GM18505 (cell line): Measurements from ENCODE around the gene SMARCB1.
A peak's percentile ranks its signal among the peaks of the same experiment; 100 is the strongest.

Source experiments
- ATAC-seq: cut with Tn5 transposase; IDR thresholded peaks from one replicate; pipeline ENCODE4 v1.9.1; 2021; ENCODE audit not compliant: unreplicated experiment
- POLR2A ChIP-seq: IDR thresholded peaks from 4 replicates; pipeline ENCODE4 v1.6.1; 2011; ENCODE audit warnings: borderline replicate concordance; ENCODE audit not compliant: insufficient read depth, insufficient read length; ENCODE audit errors: extremely low read depth

The SMARCB1 gene

DNA sequence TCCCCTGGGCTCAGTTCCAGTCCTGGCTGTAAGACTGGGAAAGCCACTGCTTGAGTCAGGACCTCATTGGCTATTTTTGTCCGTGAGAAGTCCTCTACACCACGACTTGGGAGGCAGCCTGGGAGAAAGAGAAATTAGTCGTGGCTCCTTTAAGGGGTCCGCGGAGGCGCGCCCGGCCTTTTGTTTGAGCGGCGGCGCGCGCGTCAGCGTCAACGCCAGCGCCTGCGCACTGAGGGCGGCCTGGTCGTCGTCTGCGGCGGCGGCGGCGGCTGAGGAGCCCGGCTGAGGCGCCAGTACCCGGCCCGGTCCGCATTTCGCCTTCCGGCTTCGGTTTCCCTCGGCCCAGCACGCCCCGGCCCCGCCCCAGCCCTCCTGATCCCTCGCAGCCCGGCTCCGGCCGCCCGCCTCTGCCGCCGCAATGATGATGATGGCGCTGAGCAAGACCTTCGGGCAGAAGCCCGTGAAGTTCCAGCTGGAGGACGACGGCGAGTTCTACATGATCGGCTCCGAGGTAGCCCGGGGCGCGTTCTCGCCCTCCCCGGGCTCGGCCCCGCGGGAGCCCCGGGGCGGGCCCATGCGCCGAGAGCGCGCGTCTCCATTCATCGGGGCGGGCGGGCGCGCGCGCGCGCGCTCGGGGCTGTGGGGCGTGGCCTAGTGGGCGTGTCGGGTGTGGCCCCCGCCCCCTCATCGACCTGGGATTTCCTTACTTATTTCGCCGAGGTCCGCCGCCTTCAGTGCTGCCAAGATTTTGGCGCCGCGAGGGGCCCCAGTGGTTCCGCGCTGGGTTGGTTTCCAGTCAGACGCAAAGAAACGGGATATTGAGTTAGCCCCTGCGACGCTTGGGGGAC lies at the start of gene SMARCB1:
Gene SMARCB1, plus strand, starts transcription at position 215 of the 848 bp plus-strand sequence. Its CDS starts 204 bp downstream, at position 419.
- TF ChIP-seq POLR2A: peak; percentile 70
- ATAC-seq: peak; percentile 67

DNA sequence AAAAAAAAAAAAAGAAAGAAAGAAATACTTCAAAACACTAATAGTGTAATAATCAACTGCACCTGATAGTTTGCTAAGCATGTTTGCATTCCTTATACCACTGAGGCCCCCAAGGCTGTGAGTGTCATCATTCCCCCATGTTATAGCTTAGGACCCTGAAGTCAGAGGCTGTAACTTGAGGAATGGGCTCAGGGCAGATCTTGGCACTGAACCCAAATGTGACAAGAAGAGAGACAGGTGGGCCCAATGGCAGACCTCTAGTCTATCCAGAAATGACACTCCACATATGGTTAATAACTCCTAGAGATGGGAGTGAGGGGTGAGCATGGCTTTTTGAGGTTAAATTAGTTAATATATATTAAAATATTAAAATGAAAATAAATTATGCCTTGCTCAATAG lies 49.1 kb upstream of the SMARCB1 start:
- no peak for ATAC-seq

DNA sequence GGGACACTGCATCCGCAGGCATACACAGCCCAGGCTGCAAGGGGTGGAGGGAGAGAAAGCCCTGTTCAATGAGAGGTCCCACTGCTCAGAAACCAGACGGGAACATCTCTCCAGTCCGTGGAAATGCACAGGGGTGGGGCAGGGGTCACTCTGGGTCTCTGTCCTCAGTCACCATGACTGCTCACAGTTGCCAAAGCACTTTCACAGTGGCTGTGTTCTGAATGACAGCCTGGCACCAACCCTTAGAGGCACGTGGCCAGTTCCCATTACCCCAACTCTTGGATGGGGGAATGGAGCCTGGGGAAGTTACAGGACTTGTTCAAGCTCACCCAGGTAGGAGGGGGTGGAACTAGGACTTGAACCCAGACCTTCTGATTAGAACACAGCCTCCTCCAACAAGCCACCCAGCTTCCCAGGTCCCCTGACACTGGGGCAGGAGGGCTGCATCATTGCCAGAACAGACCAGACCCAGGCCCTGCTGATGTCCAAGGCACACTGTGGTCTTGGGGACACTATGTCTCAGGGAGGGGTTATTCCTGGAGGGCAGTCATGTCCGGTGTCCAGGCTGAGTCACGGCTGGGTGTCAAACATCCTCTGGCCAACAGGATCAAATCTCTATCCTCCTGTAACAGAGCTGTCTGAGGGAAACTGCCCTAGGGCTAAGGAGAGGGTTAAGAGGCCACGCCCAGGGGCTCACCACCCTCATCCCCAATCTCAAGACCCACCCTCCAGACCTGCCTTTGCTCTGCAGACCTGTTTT lies 44.1 kb upstream of the SMARCB1 start:
- TF ChIP-seq POLR2A: no peak
- no peak for ATAC-seq

More for the DNA sequence above, 49.1 kb upstream of the SMARCB1 start:
- no peak for TF ChIP-seq POLR2A

DNA sequence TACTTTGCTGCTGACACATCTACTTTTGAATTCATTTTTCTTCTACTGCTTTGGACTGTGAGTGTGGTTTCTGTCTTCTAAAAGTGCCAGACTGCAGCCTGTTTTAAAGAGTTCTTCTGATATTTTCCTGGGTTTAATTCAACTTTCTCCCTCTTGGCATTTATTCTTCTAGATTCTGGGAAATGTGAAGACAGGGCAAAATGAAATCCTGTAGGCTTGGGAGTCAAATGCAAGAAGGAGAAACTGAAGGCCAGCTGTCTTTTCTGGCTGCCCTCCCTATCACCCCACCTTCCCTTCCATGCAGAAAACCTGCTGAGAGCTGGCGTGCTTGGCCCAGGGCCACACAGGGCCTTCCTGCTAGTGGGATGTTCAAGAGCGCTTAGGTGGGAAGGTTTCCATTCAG lies 43.5 kb upstream of the SMARCB1 start:
- no peak for ATAC-seq
- TF ChIP-seq POLR2A: no peak

DNA sequence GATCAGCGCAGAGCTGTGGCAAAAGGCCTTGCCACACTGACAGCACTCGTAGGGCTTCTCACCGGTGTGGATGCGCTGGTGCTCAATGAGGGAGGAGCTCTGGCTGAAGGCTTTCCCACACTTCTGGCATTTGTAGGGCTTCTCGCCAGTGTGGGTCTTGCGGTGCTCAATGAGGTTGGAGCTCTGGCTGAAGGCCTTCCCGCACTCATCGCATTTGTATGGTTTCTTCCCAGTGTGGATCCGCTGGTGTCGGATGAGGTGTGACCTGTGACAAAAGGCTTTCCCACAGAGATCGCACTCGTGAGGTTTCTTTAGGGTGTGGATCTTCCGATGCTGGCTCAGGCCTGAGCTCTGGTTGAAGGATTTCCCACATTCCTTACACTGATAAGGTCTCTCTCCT lies 42.8 kb upstream of the SMARCB1 start:
- TF ChIP-seq POLR2A: no peak
- no peak for ATAC-seq

DNA sequence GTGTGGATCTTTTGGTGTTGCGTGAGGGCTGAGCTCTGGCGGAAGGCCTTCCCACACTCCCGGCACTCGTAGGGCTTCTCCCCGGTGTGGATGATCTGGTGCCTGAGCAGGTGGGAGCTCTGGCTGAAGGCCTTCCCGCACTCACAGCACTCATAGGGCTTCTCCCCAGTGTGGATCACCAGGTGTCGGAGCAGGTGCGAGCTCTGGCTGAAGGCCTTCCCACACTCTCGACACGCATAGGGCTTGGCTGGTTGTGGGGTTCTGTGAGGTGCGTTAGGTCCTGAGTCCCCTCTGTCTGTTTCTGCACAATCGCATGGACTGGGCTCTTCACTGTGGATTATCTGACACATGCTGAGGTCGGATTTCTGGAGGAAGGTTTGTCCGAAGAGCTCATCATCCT lies 42.3 kb upstream of the SMARCB1 start:
- no peak for TF ChIP-seq POLR2A
- no peak for ATAC-seq

DNA sequence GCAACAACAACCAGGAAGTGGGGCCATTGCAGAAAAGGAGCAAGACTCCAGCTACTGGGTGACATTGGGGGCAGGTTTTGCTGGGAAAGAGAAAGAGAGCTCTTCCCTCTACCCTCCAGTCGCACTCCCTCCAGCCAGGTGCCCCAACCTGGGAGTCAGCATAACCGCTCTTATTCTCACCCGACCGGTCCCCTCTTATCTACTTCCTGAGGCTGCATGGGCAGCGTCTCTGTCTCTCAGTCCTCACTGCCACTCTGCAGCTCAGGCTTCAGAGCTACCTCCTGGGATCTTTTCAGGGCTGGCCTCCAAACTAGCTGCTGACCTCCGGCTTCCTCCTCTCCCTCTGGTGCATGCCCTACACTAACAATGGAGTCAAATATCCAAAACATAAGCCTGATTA lies 41.0 kb upstream of the SMARCB1 start:
- no peak for TF ChIP-seq POLR2A
- no peak for ATAC-seq

DNA sequence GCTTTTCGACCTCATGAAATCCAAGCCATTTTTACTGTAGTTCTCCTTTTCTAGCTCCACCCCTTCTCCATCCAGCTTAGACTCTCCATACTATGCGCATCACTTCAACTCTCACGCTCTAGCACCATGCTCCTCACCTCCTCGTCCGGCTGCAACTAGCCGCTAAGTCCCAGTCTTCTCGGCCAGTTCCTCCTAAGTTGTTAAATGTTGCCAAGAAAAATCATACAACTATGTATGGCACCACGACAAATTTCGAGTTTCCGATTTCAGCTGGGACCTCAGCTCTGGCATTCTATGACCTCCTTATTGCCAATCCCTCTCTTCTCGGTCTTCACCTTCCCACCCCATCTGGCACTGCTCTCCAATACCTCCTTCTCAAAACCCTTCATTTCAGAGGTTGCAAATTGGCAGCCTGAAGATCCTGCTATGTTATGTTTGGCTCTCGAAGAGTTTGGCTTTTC lies 36.9 kb upstream of the SMARCB1 start:
- ATAC-seq: no peak
- no peak for TF ChIP-seq POLR2A

DNA sequence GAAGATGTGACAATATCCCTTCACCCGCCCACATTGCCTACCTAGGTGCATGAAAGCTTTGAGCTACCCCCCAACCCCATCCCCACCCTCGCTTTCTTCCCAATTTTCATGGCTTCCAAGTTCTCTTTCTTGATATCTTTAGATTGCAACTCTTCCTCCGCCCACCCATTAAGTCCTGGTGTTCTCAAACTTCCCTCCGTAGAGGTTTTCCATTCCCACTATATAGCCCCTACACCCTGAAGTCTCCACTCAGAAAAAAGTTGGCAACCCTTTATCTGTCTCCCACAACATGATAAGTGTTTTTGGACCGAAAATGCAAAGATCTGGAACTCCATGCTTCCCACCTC lies 36.4 kb upstream of the SMARCB1 start:
- no peak for TF ChIP-seq POLR2A
- ATAC-seq: no peak

DNA sequence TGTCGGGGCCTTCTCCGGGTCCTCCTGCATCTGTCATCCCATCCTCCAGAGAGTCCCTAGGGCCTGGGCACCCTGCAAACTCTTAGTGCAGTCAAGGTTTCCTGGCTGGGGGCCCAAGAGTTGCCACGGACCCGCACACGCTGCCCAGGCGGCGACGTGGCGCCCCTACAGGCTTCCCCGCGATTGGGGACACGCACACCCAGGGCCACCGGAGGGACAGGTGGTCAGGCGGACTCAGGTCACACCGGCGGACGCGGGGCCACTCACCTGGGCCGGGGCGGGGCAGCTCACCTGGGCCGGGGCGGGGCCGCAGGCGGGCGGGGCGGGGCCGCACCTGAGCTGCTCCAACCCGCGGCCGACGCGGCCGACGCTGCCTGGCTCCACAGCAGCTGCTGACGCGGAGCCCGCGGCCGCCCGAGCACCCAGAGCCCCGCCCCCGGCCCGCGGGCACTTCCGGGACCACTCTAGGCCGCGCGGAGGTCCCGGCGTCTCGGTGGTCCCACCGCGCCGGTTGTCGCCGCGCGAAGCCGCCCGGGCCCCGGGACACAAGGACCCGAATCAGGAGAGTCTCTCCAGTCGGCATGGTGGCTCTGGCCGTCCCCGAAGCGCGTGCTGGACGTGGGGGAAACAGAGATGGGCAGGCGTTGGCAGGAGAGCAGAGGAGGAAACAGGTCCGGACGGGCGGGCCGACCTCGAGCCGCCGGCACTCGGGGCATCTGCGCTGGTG lies 35.9 kb upstream of the SMARCB1 start, which contains the start of gene ZNF70:
Gene ZNF70, minus strand, starts transcription at position 399 of the 727 bp plus-strand sequence. CDS start 5,972 bp downstream, outside the sequence.
- TF ChIP-seq POLR2A: peak; percentile 65

DNA sequence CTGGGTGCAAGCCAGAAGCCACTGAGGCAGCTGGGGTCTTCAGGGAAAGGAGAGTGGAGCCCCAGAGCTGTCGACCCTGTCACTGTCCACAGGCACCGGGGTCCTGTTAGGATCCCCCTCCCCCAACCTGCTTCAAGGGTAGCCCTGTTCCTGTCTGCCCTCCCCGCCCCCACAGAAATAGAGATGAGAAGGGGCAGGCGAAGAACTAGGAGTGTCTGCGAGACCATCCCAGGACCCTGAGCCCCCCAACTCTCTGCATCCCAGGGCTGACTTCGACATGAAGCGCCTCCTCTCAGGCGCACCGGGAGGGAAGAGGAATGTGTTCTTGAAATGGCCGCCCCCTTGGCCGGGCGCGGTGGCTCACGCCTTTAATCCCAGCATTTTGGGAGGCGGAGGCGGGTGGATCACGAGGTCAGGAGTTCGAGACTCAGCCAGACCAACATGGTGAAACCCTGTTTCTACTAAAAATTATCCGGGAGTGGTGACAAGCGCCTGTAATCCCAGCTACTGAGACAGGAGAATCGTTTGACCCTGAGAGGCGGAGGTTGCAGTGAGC lies 35.2 kb upstream of the SMARCB1 start:
- no peak for TF ChIP-seq POLR2A
- no peak for ATAC-seq

More for the DNA sequence above, 35.9 kb upstream of the SMARCB1 start, which contains the start of gene ZNF70:
- ATAC-seq: peak; percentile 56

DNA sequence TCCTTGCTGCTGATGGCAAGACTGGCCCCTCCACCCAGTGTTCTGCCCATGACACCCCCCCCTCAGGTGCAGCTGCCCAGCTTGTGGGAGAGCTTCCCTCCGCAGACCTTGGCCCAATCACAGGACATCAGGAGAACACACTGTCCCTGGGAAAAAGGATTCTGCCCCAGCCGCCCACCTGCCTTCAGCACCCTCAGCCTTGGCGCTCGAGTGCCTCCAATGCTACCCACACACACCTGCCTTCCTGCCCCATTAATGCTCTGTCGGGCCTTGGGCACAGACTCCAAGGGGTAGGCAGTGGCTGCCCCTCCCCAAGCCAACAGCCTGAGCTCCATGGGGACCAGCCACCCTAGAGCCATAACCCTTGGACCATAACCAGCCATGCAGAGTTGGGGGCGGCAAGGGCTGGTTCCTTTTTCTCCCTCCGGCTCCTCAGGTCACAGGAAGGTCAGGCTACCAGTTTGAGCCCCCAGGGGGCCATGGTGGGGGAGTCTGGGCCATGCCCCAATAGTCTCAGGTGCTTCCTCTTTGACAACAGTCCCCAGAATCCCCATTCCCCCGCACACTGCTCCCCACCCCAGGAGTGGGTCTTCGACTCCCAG lies 34.6 kb upstream of the SMARCB1 start:
- ATAC-seq: no peak
- peak; percentile 27 for TF ChIP-seq POLR2A
